IMR-90 (cell line): Measurements from ENCODE around the gene ADTRP. TPM values are rescaled to one million over a fixed set of nuclear protein-coding genes. Genes with fewer than 3 reads are reported as not detected.
A peak's percentile ranks its signal among the peaks of the same experiment; 100 is the strongest.

Experiments used
- ATAC-seq: fragments of 200-7000 bp; cut with Tn5 transposase; 2 replicates; pipeline ENCODE4 v1.9.1; 2020; ENCODE audit warnings: low read depth, mild to moderate bottlenecking, moderate library complexity
- BruUV-seq: library from RNA; stranded (reverse); fragments of 400-500 nt; replicated peaks from 2 replicates; lab custom pipeline; 2021; lab: Mats Ljungman, UMichigan
- CTCF ChIA-PET: fragments of 300-600 bp; formaldehyde crosslinking; extraction: SDS; loops from one replicate; lab custom pipeline; 2021; ENCODE audit warnings: antibody characterized with exemption; lab: Yijun Ruan, JAX
- POLR2A ChIA-PET: fragments of 300-600 bp; sonication (Branson Sonifier 250); formaldehyde crosslinking; loops from one replicate; lab custom pipeline; 2022; ENCODE audit warnings: antibody characterized with exemption; ENCODE audit not compliant: unreplicated experiment; lab: Charles Lee
- DNase-seq: peaks from one replicate; pipeline ENCODE4 v3.0.0; 2013
- H2AFZ ChIP-seq: replicated peaks from 2 replicates; pipeline ENCODE3; 2013; ENCODE audit warnings: low read length, mild to moderate bottlenecking; ENCODE audit not compliant: poor library complexity
- H2AK5ac ChIP-seq: 2 replicates; pipeline ENCODE4 v1.6.1; 2013; ENCODE audit warnings: low read depth, low read length, inconsistent platforms
- H2AK9ac ChIP-seq: replicated peaks from 2 replicates; pipeline ENCODE3; 2013; ENCODE audit warnings: mild to moderate bottlenecking, low read depth, low read length, moderate library complexity; ENCODE audit not compliant: poor library complexity
- H2BK120ac ChIP-seq: 2 replicates; pipeline ENCODE4 v1.6.1; 2013; ENCODE audit warnings: low read depth, low read length, inconsistent platforms
- H2BK15ac ChIP-seq: 3 replicates; pipeline ENCODE4 v1.6.1; 2013; ENCODE audit warnings: low read depth, low read length, inconsistent platforms
- H2BK20ac ChIP-seq: 2 replicates; pipeline ENCODE4 v1.6.1; 2013; ENCODE audit warnings: low read depth, mild to moderate bottlenecking, inconsistent platforms, low read length, moderate library complexity
- H2BK5ac ChIP-seq: 2 replicates; pipeline ENCODE4 v1.6.1; 2013; ENCODE audit warnings: mild to moderate bottlenecking, low read depth, low read length, inconsistent platforms; ENCODE audit not compliant: poor library complexity, severe bottlenecking
- H3K14ac ChIP-seq: replicated peaks from 2 replicates; pipeline ENCODE4 v1.6.1; 2013; ENCODE audit warnings: low read depth, low read length, inconsistent platforms
- H3K18ac ChIP-seq: 2 replicates; pipeline ENCODE4 v1.6.1; 2013; ENCODE audit warnings: low read depth, low read length, control low read depth
- H3K23ac ChIP-seq: 2 replicates; pipeline ENCODE4 v1.6.1; 2013; ENCODE audit warnings: low read depth, low read length, inconsistent platforms
- H3K27ac ChIP-seq: 2 replicates; pipeline ENCODE4 v1.5.1; 2013; ENCODE audit warnings: mild to moderate bottlenecking, control low read depth, low read length; ENCODE audit not compliant: insufficient read depth
- H3K27me3 ChIP-seq: 2 replicates; pipeline ENCODE4 v1.6.1; 2013; ENCODE audit warnings: low read length; ENCODE audit not compliant: control insufficient read depth, insufficient read depth
- H3K36me3 ChIP-seq: 2 replicates; pipeline ENCODE4 v1.6.1; 2013; ENCODE audit warnings: low read length, mixed read lengths; ENCODE audit not compliant: control insufficient read depth, insufficient read depth
- H3K4ac ChIP-seq: 2 replicates; pipeline ENCODE4 v1.6.1; 2013; ENCODE audit warnings: low read depth, low read length, inconsistent platforms
- H3K4me1 ChIP-seq: 2 replicates; pipeline ENCODE4 v1.6.1; 2013; ENCODE audit warnings: low read length, mixed read lengths; ENCODE audit not compliant: control insufficient read depth, insufficient read depth
- H3K4me2 ChIP-seq: 2 replicates; pipeline ENCODE4 v1.6.1; 2013; ENCODE audit warnings: low read depth, mild to moderate bottlenecking, control low read depth, low read length, moderate library complexity
- H3K4me3 ChIP-seq: 2 replicates; pipeline ENCODE4 v1.5.1; 2013; ENCODE audit warnings: low read depth, mild to moderate bottlenecking, control low read depth, low read length, moderate library complexity; ENCODE audit not compliant: insufficient read depth
- H3K56ac ChIP-seq: 2 replicates; pipeline ENCODE4 v1.6.1; 2013; ENCODE audit warnings: low read length, inconsistent platforms; ENCODE audit not compliant: insufficient read depth; ENCODE audit errors: extremely low read depth
- H3K79me1 ChIP-seq, 2 experiments: 2 replicates each; pipeline ENCODE4 v1.6.1; 2013; ENCODE audit warnings: low read length in 2 of 2, inconsistent platforms in 1 of 2, low read depth in 1 of 2
- H3K9ac ChIP-seq: 2 replicates; pipeline ENCODE4 v1.6.1; 2013; ENCODE audit warnings: low read depth, low read length, control low read depth
- H3K9me1 ChIP-seq: 2 replicates; pipeline ENCODE4 v1.6.1; 2013; ENCODE audit warnings: low read length, inconsistent platforms; ENCODE audit not compliant: insufficient read depth
- H3K9me3 ChIP-seq: 2 replicates; pipeline ENCODE4 v1.6.1; 2013; ENCODE audit warnings: low read length; ENCODE audit not compliant: control insufficient read depth, insufficient read depth
- H4K20me1 ChIP-seq: 2 replicates; pipeline ENCODE4 v1.6.1; 2013; ENCODE audit warnings: low read length, inconsistent platforms; ENCODE audit not compliant: insufficient read depth
- H4K5ac ChIP-seq: 2 replicates; pipeline ENCODE4 v1.6.1; 2013; ENCODE audit warnings: mild to moderate bottlenecking, low read depth, low read length, control low read depth
- H4K8ac ChIP-seq, 2 experiments: 2 replicates each; pipeline ENCODE4 v1.6.1; 2013; ENCODE audit warnings: low read depth in 2 of 2, low read length in 2 of 2, control low read depth in 1 of 2, inconsistent platforms in 1 of 2
- H4K91ac ChIP-seq: 2 replicates; pipeline ENCODE4 v1.6.1; 2013; ENCODE audit warnings: low read depth, low read length, inconsistent platforms; ENCODE audit not compliant: insufficient read depth
- ELK1 ChIP-seq: fragments of 150-350 bp; IDR thresholded peaks from 2 replicates; pipeline ENCODE4 v1.6.1; 2016; ENCODE audit warnings: low read depth, mild to moderate bottlenecking, low read length, moderate library complexity, borderline replicate concordance
- MAFK ChIP-seq: IDR thresholded peaks from 2 replicates; pipeline ENCODE4 v1.6.1; 2012; ENCODE audit warnings: low read depth, low read length, improper control_type of control experiment
- RFX5 ChIP-seq: IDR thresholded peaks from 2 replicates; pipeline ENCODE4 v1.8.0; 2012; ENCODE audit warnings: low read depth, mild to moderate bottlenecking, low read length, moderate library complexity
- WGBS, 2 experiments: methylation state at CpG; one replicate each; pipeline versions ENCODE4 v1.1.5 to v1.1.7; 2013; ENCODE audit warnings: missing lambda C conversion rate in 2 of 2; ENCODE audit not compliant: insufficient read length in 1 of 2; ENCODE audit errors: extremely low coverage in 2 of 2; 5-methylcytosine and 5-hydroxymethylcytosine counted together
- dilution Hi-C: fragments of 300-500 bp; cut with HindIII; formaldehyde crosslinking; loops from one replicate; pipeline ENCODE4 v1.14.3; 2018; ENCODE audit warnings: low sequenced_read_pairs; ENCODE audit not compliant: unreplicated experiment
- in situ Hi-C: fragments of 300-500 bp; cut with MboI; formaldehyde crosslinking; loops from 3 replicates; pipeline ENCODE4 v1.14.3; 2019; ENCODE audit warnings: low sequenced_read_pairs, inconsistent platforms, mixed read lengths
- intact Hi-C: fragments of 100-400 bp; cut with micrococcal nuclease; formaldehyde crosslinking; loops from 2 replicates; pipeline ENCODE4 v1.10.0; 2022
- polyA plus RNA-seq, 3 experiments: library from polyadenylated mRNA; depleted of rRNA; stranded (reverse); fragments of >200 nt; gene quantifications; 2 replicates each; pipeline ENCODE4 v1.2.3, GENCODE V29; 2012; ENCODE audit warnings: low replicate concordance in 1 of 3
- total RNA-seq: library from RNA; depleted of rRNA; stranded (reverse); fragments of >200 nt; gene quantifications from 2 replicates; pipeline ENCODE4 v1.2.3, GENCODE V29; 2012

ADTRP gene
- total and polyA plus RNA-seq, 2 of the 4 experiments (the other 2 are of a cell fraction), result 0.50 to 0.72 TPM

- TF ChIP-seq ELK1, result no peak
- no peak for TF ChIP-seq RFX5
- no peak for TF ChIP-seq MAFK
- H4K91ac ChIP-seq, result peak overlapping the region; percentile 82
- peaks cover 36% of the 10 kb centered on the region for H3K4me1 ChIP-seq
- H3K4ac ChIP-seq, result peak overlapping the region; percentile 89
- H2AK5ac ChIP-seq, result peak overlapping the region; percentile 85
- H3K9me3 ChIP-seq, result no peaks in the 10 kb centered on the region
- peak overlapping the region; percentile 84 for H2BK20ac ChIP-seq
- no TSS peak for BruUV-seq
- ChIA-PET POLR2A (no interaction called here), CTCF (no interaction called here)
- dilution Hi-C loops, result no loop called here
- H3K23ac ChIP-seq, result peak overlapping the region; percentile 24; the same call in 1 of the 2 replicates
- DNase-seq (peak; percentile 40), ATAC-seq (no peak)
- 0 out of 2 replicates have a peak overlapping the region, but pooled peaks have one; percentile 34 for H3K56ac ChIP-seq
- peak overlapping the region; percentile 52; the same call in 2 of the 3 replicates for H2BK15ac ChIP-seq
- in situ Hi-C loops, result no loop called here
- no peaks in the 10 kb centered on the region; a peak in 1 of 4 replicates for H3K79me1 ChIP-seq
- H4K20me1 ChIP-seq, result no peaks in the 10 kb centered on the region
- H3K27ac ChIP-seq, result 0 out of 2 replicates have a peak overlapping the region, but pooled peaks have one; percentile 18
- H3K4me3 ChIP-seq, result no peak overlapping the region
- H3K9me1 ChIP-seq, result peaks cover 28% of the 10 kb centered on the region
- intact Hi-C loops, result loop anchor here (5.0 kb wide), 3 partner anchors 48 to 523 kb away; partner anchors contain the start of gene EDN1
- no peak overlapping the region for H3K4me2 ChIP-seq
- no peaks in the 10 kb centered on the region for H3K27me3 ChIP-seq
- peak overlapping the region; percentile 30 to 64; a peak in 2 of 4 replicates for H4K8ac ChIP-seq
- no peaks in the 10 kb centered on the region for H3K36me3 ChIP-seq
- H3K9ac ChIP-seq, result no peak overlapping the region
- peak overlapping the region; percentile 19 for H2BK5ac ChIP-seq
- H4K5ac ChIP-seq, result peak overlapping the region; percentile 22; the same call in 1 of the 2 replicates
- WGBS, 2 experiments, result no CpG with 5 or more reads among the region's 2 CpGs
- peak overlapping the region; percentile 1; the same call in 1 of the 2 replicates for H3K18ac ChIP-seq
- peak overlapping the region; percentile 75 for H3K14ac ChIP-seq
- H2AK9ac ChIP-seq, result peak overlapping the region; percentile 8
- peak overlapping the region; percentile 88 for H2BK120ac ChIP-seq
- peak overlapping the region; percentile 16 for H2AFZ ChIP-seq
Observed at GRCh38 chr6:11769244-11769643, 9.4 kb downstream of the ADTRP start.
